ENCODE measurements around the gene CYB561D2. TPM values are rescaled to one million over a fixed set of nuclear protein-coding genes. Genes with fewer than 3 reads are reported as not detected.
A peak's percentile ranks its signal among the peaks of the same experiment; 100 is the strongest.

The CYB561D2 gene
- total and polyA plus RNA-seq, 3 donors from 2014 or later: 16.0 to 21.1 (median 18.9) TPM

- H3K4me3 ChIP-seq: peak overlapping the region; percentile 76 to 82
- TF ChIP-seq CTCF (IDR thresholded peaks at IDR 0.05) (peak; percentile 45 to 65 (median 51)), POLR2A (IDR thresholded peaks at IDR 0.05) (no peak)
- H3K4me1 ChIP-seq: peaks cover 53% of the 10 kb centered on the region
- peak overlapping the region; percentile 93 to 96 for H3K27ac ChIP-seq
- WGBS, 2 donors: 0% methylated on average over 10 to 57 of the region's 59 CpGs
- H3K9me3 ChIP-seq: no peaks in the 10 kb centered on the region
- DNase-seq: peak; percentile 91
- intact Hi-C loops (cut with DNase I; ENCODE audit: low total_unique reads): loop anchor here (10.0 kb wide), 1 partner anchor 67 kb away; no protein-coding TSS in a partner anchor
- no peaks in the 10 kb centered on the region for H3K27me3 ChIP-seq
- no peaks in the 10 kb centered on the region for H3K36me3 ChIP-seq (ENCODE audit: low read depth, missing control alignments)
Measured at GRCh38 chr3:50321336-50322114, 29.1 kb upstream of the CYB561D2 start.

GRCh38 chr3:50322115-50322385 lies 28.6 kb upstream of the CYB561D2 start:
- Histone ChIP-seq H3K36me3 (ENCODE audit: low read depth, missing control alignments) (no peaks in the 10 kb centered on the region), H3K27ac (peak overlapping the region; percentile 93 to 96), H3K9me3 (no peaks in the 10 kb centered on the region), H3K4me1 (peaks cover 52% of the 10 kb centered on the region), H3K4me3 (peak overlapping the region; percentile 76 to 82), H3K27me3 (no peaks in the 10 kb centered on the region)
- TF ChIP-seq POLR2A (IDR thresholded peaks at IDR 0.05) (no peak), CTCF (IDR thresholded peaks at IDR 0.05) (no peak)
- WGBS, 2 donors: 0 to 8% methylated on average over 4 to 14 of the region's 14 CpGs
- intact Hi-C loops (cut with DNase I; ENCODE audit: low total_unique reads): loop anchor here (10.0 kb wide), 1 partner anchor 67 kb away; no protein-coding TSS in a partner anchor
- no peak for DNase-seq

- peak; percentile 64 for DNase-seq
- peaks cover 52% of the 10 kb centered on the region for H3K4me1 ChIP-seq
- no peak for TF ChIP-seq CTCF (IDR thresholded peaks at IDR 0.05)
- no peak for TF ChIP-seq POLR2A (IDR thresholded peaks at IDR 0.05)
Measured at GRCh38 chr3:50322386-50323091, 28.1 kb upstream of the CYB561D2 start, which contains the start of gene HYAL2. TSS of gene HYAL2 (minus strand) at chr3:50322745. CDS start at chr3:50320489, 2,256 bp downstream.

GRCh38 chr3:50323092-50323600 lies 27.5 kb upstream of the CYB561D2 start:
- Histone ChIP-seq H3K4me3 (no peak overlapping the region), H3K27me3 (no peaks in the 10 kb centered on the region), H3K4me1 (peaks cover 48% of the 10 kb centered on the region), H3K36me3 (ENCODE audit: low read depth, missing control alignments) (no peaks in the 10 kb centered on the region), H3K27ac (peak overlapping the region; percentile 93 to 96), H3K9me3 (no peaks in the 10 kb centered on the region)
- intact Hi-C loops (cut with DNase I; ENCODE audit: low total_unique reads): loop anchor here (10.0 kb wide), 1 partner anchor 68 kb away; no protein-coding TSS in a partner anchor
- no peak for DNase-seq
- TF ChIP-seq POLR2A (IDR thresholded peaks at IDR 0.05) (no peak), CTCF (IDR thresholded peaks at IDR 0.05) (no peak)
- 25 to 31% methylated on average over 4 of the region's 4 CpGs for WGBS, 2 donors

More at GRCh38 chr3:50322386-50323091, 28.1 kb upstream of the CYB561D2 start, which contains the start of gene HYAL2:
- WGBS, 2 donors: 3 to 8% methylated on average over 6 to 31 of the region's 31 CpGs
- Histone ChIP-seq H3K27me3 (no peaks in the 10 kb centered on the region), H3K27ac (peak within 1 kb of the TSS; percentile 93 to 96), H3K36me3 (ENCODE audit: low read depth, missing control alignments) (no peaks in the 10 kb centered on the region), H3K4me3 (peak within 1 kb of the TSS; percentile 76 to 82), H3K9me3 (no peaks in the 10 kb centered on the region)
- intact Hi-C loops (cut with DNase I; ENCODE audit: low total_unique reads): loop anchor here (10.0 kb wide), 1 partner anchor 68 kb away; no protein-coding TSS in a partner anchor

All from testis (tissue), 3 donors.